GM23338 (cell line): ENCODE data around the gene MATK. TPM values are rescaled to one million over a fixed set of nuclear protein-coding genes. Genes with fewer than 3 reads are reported as not detected.

Experiments used
- ATAC-seq: fragments of 200-7000 bp; cut with Tn5 transposase; 3 replicates; pipeline ENCODE4 v1.9.1; 2020
- DNase-seq: peaks from one replicate; pipeline ENCODE4 v3.0.0-alpha.2; 2015; ENCODE audit warnings: low spot score
- H2AFZ ChIP-seq: fragments of 200-600 bp; sonication (generic); 2 replicates; pipeline ENCODE4 v1.8.0; 2016; ENCODE audit warnings: antibody characterized with exemption, mild to moderate bottlenecking, moderate library complexity
- H3F3A ChIP-seq: fragments of 200-600 bp; sonication (generic); replicated peaks from 2 replicates; pipeline ENCODE4 v1.8.0; 2017; ENCODE audit warnings: antibody characterized with exemption, mixed run types, low read depth
- H3K27ac ChIP-seq: fragments of 200-600 bp; sonication (generic); 2 replicates; pipeline ENCODE4 v1.6.1; 2016; ENCODE audit warnings: low read depth
- H3K27me3 ChIP-seq: fragments of 200-600 bp; sonication (generic); 2 replicates; pipeline ENCODE4 v1.8.0; 2016; ENCODE audit warnings: mild to moderate bottlenecking, mixed run types, moderate library complexity; ENCODE audit not compliant: insufficient read depth
- H3K36me3 ChIP-seq: fragments of 200-600 bp; sonication (generic); 2 replicates; pipeline ENCODE4 v1.8.0; 2016; ENCODE audit warnings: mild to moderate bottlenecking; ENCODE audit not compliant: insufficient read depth
- H3K4me1 ChIP-seq: fragments of 200-600 bp; sonication (generic); 2 replicates; pipeline ENCODE4 v1.8.0; 2016; ENCODE audit warnings: mild to moderate bottlenecking, moderate library complexity; ENCODE audit not compliant: insufficient read depth
- H3K4me2 ChIP-seq: fragments of 200-600 bp; sonication (generic); 2 replicates; pipeline ENCODE4 v1.7.1; 2017; ENCODE audit warnings: mixed run types
- H3K4me3 ChIP-seq: fragments of 200-600 bp; sonication (generic); 2 replicates; pipeline ENCODE4 v1.6.1; 2016; ENCODE audit warnings: mixed run types
- H3K79me2 ChIP-seq: fragments of 200-600 bp; sonication (generic); replicated peaks from 2 replicates; pipeline ENCODE4 v1.8.0; 2017; ENCODE audit warnings: mild to moderate bottlenecking; ENCODE audit not compliant: insufficient read depth
- H3K9me2 ChIP-seq: fragments of 200-600 bp; sonication (generic); 2 replicates; pipeline ENCODE4 v1.8.0; 2017; ENCODE audit not compliant: insufficient read depth
- H4K20me1 ChIP-seq: fragments of 200-600 bp; sonication (generic); replicated peaks from 2 replicates; pipeline ENCODE4 v1.8.0; 2017; ENCODE audit warnings: mild to moderate bottlenecking; ENCODE audit not compliant: insufficient read depth
- H3K27ac Mint-ChIP-seq: 2 replicates; pipeline ENCODE4 v1.8.0; 2020; ENCODE audit warnings: inconsistent platforms, mild to moderate bottlenecking, moderate library complexity, mixed read lengths
- H3K27me3 Mint-ChIP-seq: 3 replicates; pipeline ENCODE4 v1.8.0; 2022; ENCODE audit warnings: low read depth, mild to moderate bottlenecking, moderate library complexity, mixed read lengths, inconsistent platforms; ENCODE audit not compliant: insufficient read depth, poor library complexity
- H3K36me3 Mint-ChIP-seq: 3 replicates; pipeline ENCODE4 v1.8.0; 2021; ENCODE audit warnings: low read depth, mild to moderate bottlenecking, inconsistent platforms, moderate library complexity, mixed read lengths
- H3K4me1 Mint-ChIP-seq: 3 replicates; pipeline ENCODE4 v1.8.0; 2020; ENCODE audit warnings: mild to moderate bottlenecking, inconsistent platforms, mixed read lengths
- H3K4me3 Mint-ChIP-seq: 3 replicates; pipeline ENCODE4 v1.8.0; 2021; ENCODE audit warnings: moderate library complexity, mild to moderate bottlenecking, inconsistent platforms, mixed read lengths
- H3K9me3 Mint-ChIP-seq: 3 replicates; pipeline ENCODE4 v1.8.0; 2020; ENCODE audit warnings: moderate library complexity, mild to moderate bottlenecking, inconsistent platforms, mixed read lengths
- CREB1 ChIP-seq: fragments of 250-450 bp; sonication (Bioruptor Pico); IDR thresholded peaks from 2 replicates; pipeline ENCODE4 v1.5.0; 2020; ENCODE audit warnings: low read depth, mild to moderate bottlenecking, moderate library complexity
- CTCF ChIP-seq, 2 experiments: fragments of 200-600 bp in 1 of 2; sonication (generic) in 1 of 2; conservative IDR thresholded peaks; 2 replicates each; pipeline versions ENCODE4 v1.5.1 to v1.6.1; 2016 to 2017; ENCODE audit warnings: antibody characterized with exemption in 2 of 2, low read depth in 2 of 2, mild to moderate bottlenecking in 2 of 2, moderate library complexity in 1 of 2
- ETS1 ChIP-seq: IDR thresholded peaks from 2 replicates; pipeline ENCODE4 v1.6.1; 2016; ENCODE audit warnings: antibody characterized with exemption
- EZH2 ChIP-seq: fragments of 200-600 bp; sonication (generic); IDR thresholded peaks from one replicate; pipeline ENCODE4 v1.8.0; 2017; ENCODE audit warnings: antibody characterized with exemption, mild to moderate bottlenecking, low read depth; ENCODE audit not compliant: unreplicated experiment
- EZH2phosphoT487 ChIP-seq: fragments of 200-600 bp; sonication (generic); IDR thresholded peaks from one replicate; pipeline ENCODE4 v1.8.1; 2018; ENCODE audit warnings: antibody characterized with exemption; ENCODE audit not compliant: unreplicated experiment
- JUNB ChIP-seq: IDR thresholded peaks from one replicate; pipeline ENCODE4 v1.6.1; 2016; ENCODE audit warnings: antibody characterized with exemption; ENCODE audit not compliant: unreplicated experiment
- NANOG ChIP-seq: IDR thresholded peaks from 2 replicates; pipeline ENCODE4 v1.6.1; 2016; ENCODE audit warnings: antibody characterized with exemption, borderline replicate concordance
- POLR2AphosphoS5 ChIP-seq: IDR thresholded peaks from 2 replicates; pipeline ENCODE4 v1.6.1; 2016; ENCODE audit warnings: antibody characterized with exemption, low read depth
- REST ChIP-seq: IDR thresholded peaks from one replicate; pipeline ENCODE4 v1.6.1; 2018; ENCODE audit warnings: antibody characterized with exemption; ENCODE audit not compliant: unreplicated experiment
- STAT1 ChIP-seq: IDR thresholded peaks from one replicate; pipeline ENCODE4 v1.6.1; 2016; ENCODE audit warnings: antibody characterized with exemption; ENCODE audit not compliant: unreplicated experiment
- ZNF114 ChIP-seq: fragments of 250-450 bp; sonication (Bioruptor Pico); IDR thresholded peaks from 2 replicates; pipeline ENCODE4 v1.5.0; 2020; ENCODE audit warnings: mild to moderate bottlenecking, moderate library complexity
- ZNF331 ChIP-seq: fragments of 250-450 bp; sonication (Bioruptor Pico); IDR thresholded peaks from 2 replicates; pipeline ENCODE4 v1.5.0; 2020; ENCODE audit warnings: low read depth, mild to moderate bottlenecking, moderate library complexity
- ZNF462 ChIP-seq: fragments of 250-450 bp; sonication (Bioruptor Pico); IDR thresholded peaks from 2 replicates; pipeline ENCODE4 v1.5.0; 2020; ENCODE audit warnings: mild to moderate bottlenecking, moderate library complexity
- polyA plus RNA-seq: library from polyadenylated mRNA; unstranded; fragments of >200 nt; fragmentation: Nextera tagmentation; extraction: Ambion mirVana; gene quantifications from 2 replicates; pipeline ENCODE4 v1.2.1, GENCODE V29; 2016
- total RNA-seq: library from RNA; depleted of rRNA; stranded (reverse); fragments of >200 nt; shearing (Covaris generic); gene quantifications from 2 replicates; pipeline ENCODE4 v1.2.3, GENCODE V29; 2014

MATK gene
- total and polyA plus RNA-seq, 2 experiments from 2014 or later = 13.4 to 21.4 TPM

GRCh38 chr19:3832001-3832400 lies 45.8 kb upstream of the MATK start:
- Histone ChIP-seq H2AFZ (no peak overlapping the region), H3K4me2 (no peak overlapping the region), H3K4me3 (no peak overlapping the region), H3K27me3 (no peaks in the 10 kb centered on the region), H3K27ac (no peak overlapping the region), H4K20me1 (no peaks in the 10 kb centered on the region), H3K79me2 (no peaks in the 10 kb centered on the region), H3K4me1 (no peaks in the 10 kb centered on the region), H3K36me3 (no peaks in the 10 kb centered on the region), H3F3A (no peaks in the 10 kb centered on the region), H3K9me2 (no peaks in the 10 kb centered on the region)
- Mint-ChIP-seq H3K36me3 (no peaks in the 10 kb centered on the region), H3K4me1 (no peaks in the 10 kb centered on the region), H3K27ac (no peak overlapping the region), H3K9me3 (peaks cover 5% of the 10 kb centered on the region; the same call in 1 of the 3 replicates), H3K27me3 (peaks cover 2% of the 10 kb centered on the region), H3K4me3 (no peak overlapping the region)
- ATAC-seq (no peak), DNase-seq (no peak)
- TF ChIP-seq NANOG (no peak), CTCF (conservative IDR thresholded peaks at IDR 0.05; ENCODE audit: low read depth in 2 of 2) (no peak), POLR2AphosphoS5 (no peak), STAT1 (no peak), CREB1 (CRISPR knock-in tag) (no peak), ZNF462 (no peak), ZNF114 (CRISPR knock-in tag) (no peak), ETS1 (no peak), EZH2 (no peak), JUNB (no peak), EZH2phosphoT487 (no peak), REST (no peak), ZNF331 (CRISPR knock-in tag) (no peak)
